GM21390 (cell line): Measurements from ENCODE around the gene SPAG5.

Source experiments
- ATAC-seq: cut with Tn5 transposase; IDR thresholded peaks from one replicate; pipeline ENCODE4 v1.9.1; 2021; ENCODE audit not compliant: unreplicated experiment

The SPAG5 gene

DNA sequence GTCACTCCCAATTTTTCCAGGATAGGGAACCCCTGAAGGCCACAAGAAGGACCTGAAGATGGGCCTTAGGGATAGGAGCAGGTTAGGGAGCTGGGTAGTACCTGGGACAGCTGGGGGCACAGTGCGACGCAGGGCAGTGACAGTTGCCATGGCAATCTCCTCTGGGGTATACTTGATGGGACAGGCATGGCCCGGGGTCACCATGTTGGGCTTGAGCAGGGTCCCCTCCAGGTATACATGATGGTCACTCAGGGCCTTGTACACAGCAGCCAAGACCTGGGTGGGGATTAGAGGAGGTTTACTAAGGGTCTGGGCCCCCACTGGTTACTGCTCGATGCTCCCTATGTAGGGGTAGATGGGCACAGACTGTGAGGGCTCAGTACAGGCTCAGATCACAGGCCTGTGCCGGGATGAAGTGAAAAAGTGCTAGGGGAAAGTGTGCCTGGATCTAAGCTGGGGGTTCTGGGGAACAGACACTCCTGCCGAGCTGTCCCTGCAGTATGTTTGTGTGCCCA lies 24.8 kb downstream of the SPAG5 start:
- ATAC-seq = no peak

DNA sequence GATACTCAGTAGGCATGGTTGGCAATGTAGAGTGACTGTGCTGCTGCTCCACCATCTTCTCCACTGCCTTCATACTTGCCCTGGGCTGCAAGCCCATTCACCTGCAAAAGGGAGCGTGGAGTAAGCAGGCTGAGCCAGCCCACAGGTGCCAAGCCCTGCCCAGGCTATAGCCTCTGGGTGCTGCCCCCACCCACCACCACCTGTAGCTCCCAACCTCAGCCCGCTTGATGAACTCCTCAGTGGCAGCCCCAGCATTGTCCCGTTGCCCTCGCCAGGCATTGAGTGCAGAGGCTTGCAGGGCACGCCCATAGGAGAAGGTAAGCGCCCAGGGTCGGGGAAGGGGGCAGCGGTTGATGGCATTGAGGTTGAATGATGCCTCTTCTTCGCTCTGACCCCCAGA lies 25.3 kb downstream of the SPAG5 start:
- ATAC-seq = no peak

DNA sequence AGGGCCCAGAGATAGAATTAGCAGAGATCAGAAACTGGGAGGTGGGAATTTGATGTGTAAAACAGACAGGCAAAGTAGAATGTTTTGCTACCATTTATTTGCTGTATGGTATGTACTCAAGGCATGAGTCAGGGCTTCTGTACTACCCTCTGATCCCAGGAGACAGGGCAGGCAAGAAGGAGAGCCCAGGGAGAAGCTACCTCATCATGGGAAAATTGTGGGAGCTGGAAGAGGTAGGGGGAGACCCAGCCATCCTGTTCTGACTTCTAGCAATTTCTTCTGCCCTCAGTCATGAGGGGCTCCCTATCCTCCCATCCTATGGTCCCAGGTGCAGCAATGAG lies 25.8 kb downstream of the SPAG5 start:
- ATAC-seq = no peak

DNA sequence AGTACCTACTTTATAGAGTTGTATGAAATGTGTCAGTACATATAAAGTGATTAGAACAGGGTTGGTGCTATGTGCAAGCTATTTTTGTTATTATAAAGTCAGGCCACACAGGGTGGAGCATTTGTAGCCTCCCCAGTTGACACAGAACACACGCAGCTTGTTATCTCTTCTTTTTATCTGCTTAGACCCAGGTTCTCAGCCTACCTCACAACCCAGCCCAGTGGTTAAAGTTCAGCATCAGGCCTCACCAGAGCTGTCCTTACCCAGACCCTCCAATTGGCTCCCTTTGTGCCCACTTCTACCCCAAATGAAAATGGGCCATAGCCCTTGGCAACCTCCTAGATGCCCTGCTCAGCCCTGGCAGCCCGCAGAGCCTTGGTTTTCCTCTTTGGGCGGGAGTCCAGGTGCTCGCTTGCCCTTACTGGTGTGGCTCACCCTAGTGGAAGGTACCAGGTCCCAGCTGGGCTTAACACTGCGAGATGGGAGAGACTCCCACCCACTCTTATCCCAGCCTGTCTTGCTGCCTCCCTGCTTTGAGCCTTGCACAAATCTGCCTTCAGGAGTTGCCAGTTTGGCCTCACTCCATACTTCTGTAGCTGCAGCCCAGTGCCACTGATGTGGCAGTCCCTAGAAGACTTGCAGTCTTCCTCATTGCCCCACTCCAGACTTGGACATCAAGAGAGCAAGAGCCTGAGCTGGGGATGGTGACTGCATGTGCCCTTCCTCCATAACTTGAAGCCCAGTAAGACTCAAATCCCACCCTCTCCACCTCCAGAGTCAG lies 26.4 kb downstream of the SPAG5 start:
- ATAC-seq = no peak

DNA sequence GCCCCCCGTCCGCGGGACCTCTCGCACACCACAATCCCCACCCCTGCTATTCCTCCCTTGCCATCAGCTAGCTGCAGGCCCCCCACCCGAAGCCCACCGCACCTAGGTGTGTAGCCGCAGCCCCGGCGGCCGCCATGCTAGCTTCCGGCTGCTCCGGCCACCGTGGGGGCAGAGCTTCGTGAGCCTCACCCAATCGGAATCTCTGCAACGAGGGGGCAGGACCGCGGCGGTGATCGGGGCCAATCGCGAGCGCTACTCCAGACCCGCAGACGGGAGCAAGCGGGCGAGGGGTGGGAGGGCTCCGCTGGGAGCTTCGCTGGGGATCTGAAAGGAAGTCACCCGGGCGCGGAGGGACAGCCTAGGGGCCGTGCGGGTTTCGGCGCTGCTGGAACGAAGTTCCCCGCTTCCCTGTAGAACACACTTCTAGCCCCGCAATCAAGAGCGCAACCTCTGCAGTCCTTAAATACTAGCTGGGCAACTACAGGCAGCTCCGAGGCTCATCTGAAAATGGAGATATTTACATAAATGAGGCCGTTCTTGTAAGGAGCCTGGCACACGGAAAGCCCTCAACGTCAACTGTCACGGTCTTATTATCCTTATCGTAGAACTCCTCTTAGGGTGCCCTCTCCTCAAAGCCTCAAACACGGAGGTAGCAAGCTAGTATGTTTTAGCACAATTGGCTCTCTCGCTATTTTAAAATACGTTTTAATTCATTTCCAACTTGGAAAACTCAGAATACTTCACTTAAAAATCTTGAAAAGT lies 27.3 kb downstream of the SPAG5 start, which contains the start of gene PIGS:
PIGS (minus strand) TSS at position 164 of the 762 bp plus-strand sequence; CDS start at position 136, 28 bp downstream.
- peak; percentile 72 for ATAC-seq

DNA sequence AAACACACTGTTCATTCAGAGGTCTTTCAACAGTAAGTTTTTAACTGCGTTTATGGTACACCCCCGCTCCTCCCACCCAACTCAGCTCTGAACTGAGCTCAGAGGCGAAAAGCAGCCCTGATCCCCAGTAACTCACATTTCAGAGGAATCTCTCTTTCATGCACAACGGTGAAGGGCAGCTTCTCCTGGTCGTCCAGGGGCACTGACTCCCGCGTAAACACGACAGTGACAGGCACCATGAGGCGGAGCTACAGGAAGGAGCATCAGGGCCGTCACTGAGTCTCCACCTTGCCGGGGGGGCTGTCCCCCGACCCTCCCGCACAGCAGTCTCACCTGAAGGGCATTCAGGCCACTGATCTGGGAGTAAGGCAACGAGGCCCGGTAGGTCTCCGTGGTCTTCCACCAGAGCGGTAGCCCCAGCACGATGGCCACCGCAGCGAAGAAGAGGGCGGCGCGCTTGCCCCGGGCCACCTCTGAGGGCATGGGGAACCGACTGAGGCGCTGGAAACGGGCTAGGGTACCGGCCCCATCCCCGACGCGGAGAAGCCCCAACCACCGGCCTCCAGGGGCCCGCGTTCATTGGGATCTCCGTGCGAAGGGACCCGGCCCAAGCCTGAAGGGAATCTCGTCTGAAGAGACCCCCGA lies 28.0 kb downstream of the SPAG5 start:
- ATAC-seq = peak; percentile 26

DNA sequence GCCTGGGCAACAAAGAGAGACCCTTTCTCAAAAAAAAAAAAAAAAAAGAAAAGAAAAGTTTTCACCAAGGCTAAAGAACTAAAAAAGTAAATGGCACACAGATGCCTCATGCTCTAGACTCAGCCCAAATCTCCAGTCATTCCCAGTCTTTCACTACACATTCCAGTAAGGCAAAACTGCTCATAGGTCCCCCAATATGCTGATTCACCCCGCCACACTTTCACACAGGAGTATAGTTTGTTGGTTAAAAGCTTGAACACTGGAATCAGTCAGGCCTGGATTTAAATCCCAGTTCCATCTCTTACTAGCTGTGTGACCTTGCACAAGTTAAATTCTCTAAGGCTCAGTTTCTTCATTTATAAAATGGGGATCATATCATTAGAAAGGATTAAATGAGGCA lies 29.4 kb downstream of the SPAG5 start:
- ATAC-seq = no peak

DNA sequence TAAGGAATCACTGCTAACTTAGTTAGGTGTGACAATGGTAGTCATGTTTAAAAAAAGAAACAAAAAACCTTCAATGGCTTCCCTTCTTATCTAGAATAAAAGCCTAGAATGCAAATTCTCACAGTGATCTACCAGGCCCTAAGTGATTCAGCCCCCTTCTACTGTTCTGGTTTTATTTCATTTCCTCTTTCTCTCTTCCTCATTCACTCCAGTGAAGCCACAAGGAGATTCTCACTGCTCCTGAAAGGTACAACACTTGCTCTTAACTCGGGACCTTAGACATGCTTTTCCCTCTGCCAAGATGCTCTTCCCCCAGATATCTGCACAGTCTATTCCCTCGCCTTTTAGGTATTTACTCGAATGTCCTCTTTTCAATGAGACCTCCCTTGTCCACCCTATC lies 31.2 kb downstream of the SPAG5 start:
- peak; percentile 35 for ATAC-seq

DNA sequence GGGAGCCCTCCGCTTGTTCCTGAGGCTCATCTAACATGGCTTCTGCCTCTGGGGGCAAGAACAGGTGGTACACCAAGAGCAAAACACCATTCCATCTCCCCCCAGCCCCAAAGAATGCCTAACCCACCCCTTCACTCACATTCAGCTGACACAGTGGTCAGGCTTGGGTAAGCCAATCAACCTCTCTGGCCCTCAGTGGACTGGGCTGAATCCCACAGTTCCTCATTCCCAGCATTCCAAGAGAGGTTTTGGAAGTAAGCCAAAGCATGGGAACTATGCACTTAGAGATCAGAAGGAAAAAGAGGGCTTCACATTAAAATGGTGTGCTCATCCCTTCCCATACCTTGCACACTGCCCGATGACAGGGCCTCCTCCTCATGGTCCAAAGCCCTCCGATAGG lies 35.4 kb downstream of the SPAG5 start:
- ATAC-seq = no peak

DNA sequence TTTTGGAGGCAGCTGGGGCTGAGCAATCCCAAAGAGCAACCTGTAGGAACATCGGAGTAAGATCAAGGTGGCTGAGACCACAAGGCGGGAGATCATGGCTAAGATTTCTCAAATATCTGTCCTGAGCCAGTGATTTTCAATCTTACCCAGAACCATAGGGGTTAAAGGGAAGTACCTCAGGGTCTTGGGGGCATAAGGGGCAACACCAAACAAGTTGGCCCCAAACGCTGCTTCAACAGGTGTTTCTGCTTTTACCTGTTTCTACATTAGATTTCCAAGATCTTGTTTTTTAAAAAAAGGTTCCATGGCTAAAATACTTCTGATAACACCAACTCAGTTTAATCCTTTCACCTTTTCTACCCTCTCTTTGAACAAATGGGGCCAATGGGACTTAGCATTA lies 43.8 kb downstream of the SPAG5 start:
- no peak for ATAC-seq

DNA sequence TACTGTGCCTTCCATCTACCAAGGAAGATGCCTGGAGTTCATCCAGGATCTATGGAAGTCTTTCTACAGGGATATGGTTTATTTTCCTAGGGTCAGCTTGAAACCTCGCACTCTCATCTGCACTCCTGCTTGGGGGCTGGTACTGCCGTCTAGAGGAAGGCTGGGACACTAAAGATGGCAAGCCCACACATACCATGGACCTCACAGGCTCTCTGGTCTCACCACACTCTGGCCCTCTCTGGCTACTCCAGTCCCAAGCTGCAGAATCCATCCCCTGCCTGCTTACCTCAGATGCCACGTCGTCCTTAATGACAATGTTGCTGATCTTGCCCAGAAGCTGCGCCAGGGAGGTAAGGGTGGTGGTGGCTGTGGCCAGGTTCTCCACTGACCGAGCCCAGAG lies 44.3 kb downstream of the SPAG5 start:
- no peak for ATAC-seq

DNA sequence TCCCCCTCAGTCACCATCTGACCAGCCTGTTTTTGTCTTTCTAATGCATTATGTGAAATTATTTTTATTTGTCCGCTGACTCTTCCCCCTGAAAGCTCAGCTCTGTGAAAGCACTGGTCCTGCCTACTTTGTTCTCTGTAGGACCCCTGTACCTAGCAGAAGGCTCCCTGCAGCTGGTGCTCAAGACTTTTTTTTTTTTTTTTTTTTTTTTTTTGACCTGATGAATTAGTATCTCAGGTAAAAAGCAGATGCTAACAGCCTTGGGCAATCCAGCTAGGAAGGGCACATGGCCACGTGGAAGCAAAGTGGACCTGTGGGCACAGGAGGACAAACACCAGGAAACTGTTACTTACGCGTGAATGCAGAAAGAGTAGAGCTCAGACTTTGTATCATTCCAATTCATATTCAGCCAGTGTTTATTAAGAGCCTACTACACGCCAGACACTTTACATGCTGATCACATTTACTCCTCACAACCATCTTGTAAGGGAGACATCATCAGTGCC lies 45.8 kb downstream of the SPAG5 start:
- ATAC-seq = no peak

DNA sequence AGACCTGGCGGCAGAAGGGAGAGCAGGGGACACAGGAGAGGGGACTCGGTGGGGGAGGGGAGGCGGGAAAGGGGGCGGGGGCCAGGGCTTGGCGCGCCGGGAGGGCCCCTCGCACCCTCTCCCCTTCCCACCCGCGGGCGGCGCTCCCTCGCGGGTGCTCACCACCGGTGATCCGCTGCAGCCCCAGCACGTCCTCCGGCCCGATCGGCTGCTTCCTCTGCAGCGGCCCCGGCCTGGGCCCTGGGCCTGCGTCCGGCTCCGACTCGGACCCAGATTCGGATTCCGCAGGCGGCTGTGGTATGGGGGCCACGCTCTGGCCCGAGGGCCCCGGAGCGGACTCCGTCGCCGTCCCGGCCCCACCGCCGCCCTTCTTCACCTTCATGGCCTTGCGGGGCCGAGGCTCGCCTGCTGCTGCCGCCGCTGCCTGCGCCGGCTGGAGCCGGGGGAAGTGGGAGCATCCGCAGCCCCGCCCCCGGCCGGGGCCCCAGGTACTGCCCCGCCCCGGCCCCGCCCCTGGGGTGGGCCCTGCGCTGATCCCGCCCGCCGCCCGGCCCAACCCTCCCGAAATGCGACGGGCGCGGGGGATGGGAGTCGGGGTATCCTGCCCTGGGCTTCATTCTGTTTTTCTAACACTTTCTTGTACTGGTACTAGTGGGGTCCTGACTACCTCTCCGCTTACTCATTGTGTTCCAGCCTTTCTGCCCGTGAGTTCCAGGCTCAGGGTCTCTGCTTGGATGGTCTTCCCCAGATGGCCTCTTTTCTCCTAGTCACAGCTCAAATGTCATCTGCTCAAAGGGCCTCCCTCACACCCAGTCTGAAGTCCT lies 46.4 kb downstream of the SPAG5 start, which contains the start of gene UNC119:
UNC119 (minus strand) TSS at position 449 of the 824 bp plus-strand sequence; CDS start at position 382, 67 bp downstream.
- ATAC-seq = peak; percentile 56

DNA sequence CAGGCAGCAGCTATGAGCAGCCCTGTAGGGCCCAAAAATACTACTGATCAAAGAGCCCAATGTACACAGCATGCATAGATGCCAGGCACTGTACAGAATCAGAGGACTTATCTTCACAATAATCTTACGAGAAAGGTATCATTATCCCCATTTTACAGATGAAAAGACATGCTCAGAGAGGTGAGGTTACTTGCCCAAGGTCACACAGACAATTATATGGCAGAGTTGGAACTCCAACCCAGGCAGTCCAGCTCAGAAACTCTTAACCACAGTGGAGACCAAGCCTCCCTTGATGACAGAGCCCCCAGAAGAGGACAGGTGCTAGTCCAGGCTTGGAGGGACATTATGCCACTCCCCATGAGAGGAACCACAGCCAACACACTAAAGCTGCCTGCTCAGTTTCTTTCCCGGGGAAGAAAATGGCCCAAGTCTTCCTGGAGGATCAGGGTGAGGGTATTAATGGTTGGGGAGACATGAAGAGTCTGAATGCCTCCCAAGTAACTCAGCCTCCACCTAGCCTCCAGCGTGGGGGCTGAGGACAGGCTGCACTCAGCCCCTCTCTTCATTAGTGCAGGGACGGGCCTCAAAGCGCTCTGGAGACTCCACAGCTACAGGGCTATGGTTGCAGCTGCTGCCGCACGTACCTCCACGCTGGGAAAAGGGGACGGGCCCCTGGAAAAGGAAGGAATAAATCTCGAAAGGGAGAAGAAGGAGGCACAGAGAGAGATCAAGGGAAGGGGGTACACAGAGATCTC lies 47.2 kb downstream of the SPAG5 start:
- no peak for ATAC-seq

DNA sequence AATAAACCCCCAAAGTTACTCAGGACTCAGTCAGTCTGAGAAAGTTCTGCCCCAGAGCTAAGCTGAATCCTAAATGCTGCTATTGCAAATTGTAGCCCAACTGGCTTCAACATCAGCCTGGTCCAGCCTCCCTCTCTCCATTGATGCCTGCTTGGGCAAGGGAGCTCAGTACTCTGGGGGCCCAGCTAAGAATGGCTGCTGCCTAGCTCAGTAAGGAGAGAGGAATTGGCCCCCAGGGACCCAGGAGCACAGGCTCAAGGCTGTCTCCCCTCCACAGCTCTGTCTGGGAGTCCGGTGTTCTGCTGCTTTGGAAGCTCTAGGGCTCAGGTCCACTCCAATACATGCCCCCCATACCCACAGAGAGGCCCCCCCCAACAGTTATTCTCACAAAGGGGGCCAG lies 48.0 kb downstream of the SPAG5 start:
- no peak for ATAC-seq

DNA sequence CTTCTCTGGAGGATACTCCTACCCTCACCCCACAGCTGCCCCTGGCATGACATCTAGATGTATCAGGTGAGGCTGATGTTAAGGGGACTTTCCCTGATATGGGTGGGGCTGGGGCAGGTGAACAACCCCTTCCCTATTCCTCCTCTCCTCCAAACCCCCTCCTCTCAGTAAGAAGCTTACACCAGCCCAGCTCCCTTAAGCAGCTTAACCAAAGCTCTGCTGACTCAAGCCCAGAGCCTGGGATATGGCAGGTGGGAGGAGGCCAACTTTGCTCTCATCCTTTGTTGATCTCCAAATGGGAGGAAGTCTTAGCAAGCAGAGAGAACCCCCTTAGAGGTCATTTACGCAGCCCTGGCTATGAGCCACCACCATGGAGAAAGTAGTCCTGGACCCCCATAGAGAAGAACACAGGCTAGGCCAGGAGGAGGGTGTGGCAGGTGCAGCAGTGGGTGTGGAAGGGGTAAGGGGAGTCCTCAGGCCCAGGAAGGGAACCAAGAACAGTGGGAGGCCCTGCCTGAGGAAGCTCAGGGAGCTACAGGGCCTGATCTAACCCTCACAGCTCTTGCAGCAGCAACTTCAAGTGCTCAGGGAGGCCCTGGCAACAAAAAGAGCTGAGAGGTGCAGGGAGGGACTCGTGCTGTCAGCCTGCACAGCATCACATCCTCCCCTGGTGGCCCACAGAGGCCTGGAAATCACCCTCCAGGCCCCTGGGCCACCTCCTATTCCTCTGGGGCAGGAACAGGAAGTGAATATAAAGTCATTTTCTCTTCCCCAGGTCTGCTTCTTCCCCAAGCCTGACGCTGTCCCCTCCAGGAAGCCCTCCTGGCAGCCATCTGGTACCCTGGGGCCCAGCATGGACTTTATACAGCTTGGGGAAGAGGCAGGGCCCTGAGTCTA lies 49.3 kb downstream of the SPAG5 start:
- ATAC-seq = no peak

DNA sequence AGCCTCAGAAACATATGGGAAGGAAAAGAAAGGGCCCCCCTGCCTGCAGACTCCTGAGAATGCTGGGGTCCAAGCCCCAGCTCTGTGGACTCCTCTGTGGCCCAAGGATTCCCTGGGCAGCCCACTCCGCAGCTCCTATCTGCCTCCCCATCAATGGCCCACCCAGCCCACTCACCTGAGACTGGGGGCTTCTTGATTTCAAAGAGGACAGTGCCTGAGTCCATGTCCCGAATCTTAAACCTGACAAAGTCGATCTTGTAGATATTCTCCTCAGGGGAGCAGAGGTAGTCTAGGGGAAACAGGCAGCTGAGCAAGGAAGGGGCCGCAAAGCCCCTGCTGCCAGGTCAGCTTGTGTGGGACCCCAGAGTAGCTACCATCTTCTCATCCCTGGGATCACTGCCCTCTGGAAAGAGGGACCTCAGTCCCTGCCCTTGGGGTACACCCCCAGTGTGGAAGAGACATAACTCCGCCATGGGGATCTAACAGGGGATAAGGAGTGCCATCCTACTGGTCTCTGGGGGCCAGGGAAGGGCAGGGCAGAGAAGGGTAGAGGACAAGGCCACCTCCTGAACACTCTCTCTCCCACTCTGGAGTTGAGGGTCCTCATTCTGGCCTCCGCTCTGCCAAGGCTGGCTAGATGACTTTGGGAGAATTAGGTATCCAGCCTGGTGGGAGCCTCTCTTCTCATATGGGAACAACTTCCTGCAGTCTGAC lies 50.3 kb downstream of the SPAG5 start:
- ATAC-seq = no peak
